GM18508 (cell line): ENCODE measurements around the gene TNFRSF19.

ENCODE experiments used
- ATAC-seq: cut with Tn5 transposase; IDR thresholded peaks from one replicate; pipeline ENCODE4 v1.9.1; 2021; ENCODE audit warnings: moderate number of reproducible peaks; ENCODE audit not compliant: insufficient read depth, unreplicated experiment

Gene TNFRSF19

DNA sequence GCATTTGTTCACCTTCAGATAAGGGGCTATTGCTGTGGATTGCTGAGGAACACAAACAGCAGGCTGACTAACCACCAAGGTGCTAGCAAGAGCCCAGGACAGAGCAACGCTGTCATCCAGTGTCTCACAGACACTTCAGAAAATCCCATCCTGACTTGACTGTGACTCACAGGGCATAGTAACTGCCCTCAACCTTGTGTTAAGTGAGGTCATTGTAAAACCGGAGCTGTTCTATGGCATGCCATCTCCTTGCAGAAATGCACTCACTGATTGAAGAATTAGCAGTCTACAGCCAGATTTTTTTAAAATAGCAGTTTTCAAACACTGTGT lies 51.1 kb downstream of the TNFRSF19 start:
- peak; percentile 55 for ATAC-seq

DNA sequence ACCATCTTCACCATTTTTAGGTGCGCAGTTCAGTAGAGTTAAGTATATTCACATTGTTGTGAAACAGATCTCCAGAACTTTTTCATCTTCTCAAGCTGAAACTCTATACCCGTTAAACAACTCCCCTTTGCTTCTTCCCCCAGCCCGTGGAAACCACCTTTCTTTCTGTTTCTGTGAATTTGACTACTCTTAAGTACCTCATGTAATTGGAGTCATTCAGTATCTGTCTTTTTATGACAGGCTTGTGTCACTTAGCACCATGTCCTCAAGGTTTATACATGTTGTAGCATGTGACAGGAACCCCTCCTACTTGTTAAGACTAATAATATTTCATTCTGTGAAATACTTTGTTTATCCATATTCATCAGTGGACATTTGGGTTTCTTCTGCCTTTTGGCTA lies 52.8 kb downstream of the TNFRSF19 start:
- no peak for ATAC-seq

DNA sequence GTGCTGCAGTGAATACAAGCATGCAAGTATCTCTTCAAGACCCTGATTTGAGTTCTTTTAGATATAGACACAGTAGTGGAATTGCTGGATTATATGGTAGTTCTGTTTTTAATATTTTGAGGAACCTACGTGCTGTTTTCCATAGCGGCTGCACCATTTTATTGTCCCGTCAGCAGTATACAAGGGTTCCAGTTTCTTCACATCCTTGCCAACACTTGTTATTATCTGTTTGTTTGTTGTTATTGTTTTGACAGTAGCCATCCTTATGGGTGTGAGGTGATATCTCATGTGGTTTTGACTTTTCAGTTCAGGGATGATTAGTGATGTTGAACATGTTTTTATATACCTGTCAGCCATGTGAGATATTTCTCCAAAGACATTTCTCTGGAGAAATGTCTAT lies 53.2 kb downstream of the TNFRSF19 start:
- ATAC-seq: no peak

DNA sequence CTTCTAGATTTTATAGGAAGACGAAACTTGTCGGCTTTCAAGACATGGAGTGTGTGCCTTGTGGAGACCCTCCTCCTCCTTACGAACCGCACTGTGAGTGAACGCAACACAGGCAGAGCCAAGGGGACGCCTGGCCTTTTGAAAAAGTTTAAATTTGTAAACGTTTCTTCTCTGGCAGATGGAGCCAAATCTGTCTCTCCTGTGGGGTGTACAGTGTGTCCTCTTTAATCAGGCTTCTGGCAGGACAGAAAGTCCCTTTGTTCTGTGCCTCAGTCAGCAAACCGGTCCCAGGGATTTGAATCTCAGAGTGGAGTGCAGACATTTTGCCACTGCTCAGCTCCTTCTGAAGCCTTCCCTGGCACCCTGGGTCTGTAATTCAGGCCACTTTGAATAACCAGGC lies 56.5 kb downstream of the TNFRSF19 start:
- no peak for ATAC-seq

DNA sequence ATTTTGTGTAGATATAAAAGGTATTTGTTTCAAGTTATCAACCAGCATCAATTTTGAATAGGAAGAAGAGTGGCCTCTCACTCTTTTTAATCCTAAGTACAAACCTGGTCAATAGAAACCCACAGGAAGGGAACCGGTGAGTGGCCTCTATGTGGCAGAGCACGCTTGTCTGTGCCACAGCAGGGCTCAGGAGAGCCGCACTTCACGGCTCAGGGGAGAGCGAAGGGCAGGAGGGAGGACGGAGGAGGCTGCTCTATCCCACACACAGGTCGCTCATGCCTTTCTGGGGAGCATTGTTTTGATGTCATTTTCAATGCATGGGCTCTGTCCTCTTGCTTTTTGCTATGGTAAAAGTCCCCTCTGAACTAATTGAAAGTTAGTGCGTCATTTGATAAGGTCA lies 57.2 kb downstream of the TNFRSF19 start:
- ATAC-seq: no peak

DNA sequence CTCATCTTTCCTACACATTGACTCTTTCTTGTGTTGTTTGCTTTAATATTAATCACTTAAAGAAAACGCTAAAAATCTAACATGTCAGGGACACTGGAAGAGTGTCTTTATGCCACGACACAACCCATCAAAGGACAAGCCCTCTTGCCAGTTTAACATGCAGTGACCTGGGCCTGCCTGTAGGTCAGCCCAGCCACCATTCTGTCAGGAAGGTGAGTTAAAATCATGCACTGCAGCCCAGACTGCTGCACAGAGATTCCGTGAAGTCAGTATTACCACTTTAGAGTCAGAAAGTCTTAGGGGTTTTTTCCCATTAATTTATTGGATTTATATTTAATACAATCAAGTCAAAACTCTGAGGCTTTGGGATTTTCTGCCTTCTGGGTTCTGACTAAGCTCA lies 58.0 kb downstream of the TNFRSF19 start:
- ATAC-seq: no peak

DNA sequence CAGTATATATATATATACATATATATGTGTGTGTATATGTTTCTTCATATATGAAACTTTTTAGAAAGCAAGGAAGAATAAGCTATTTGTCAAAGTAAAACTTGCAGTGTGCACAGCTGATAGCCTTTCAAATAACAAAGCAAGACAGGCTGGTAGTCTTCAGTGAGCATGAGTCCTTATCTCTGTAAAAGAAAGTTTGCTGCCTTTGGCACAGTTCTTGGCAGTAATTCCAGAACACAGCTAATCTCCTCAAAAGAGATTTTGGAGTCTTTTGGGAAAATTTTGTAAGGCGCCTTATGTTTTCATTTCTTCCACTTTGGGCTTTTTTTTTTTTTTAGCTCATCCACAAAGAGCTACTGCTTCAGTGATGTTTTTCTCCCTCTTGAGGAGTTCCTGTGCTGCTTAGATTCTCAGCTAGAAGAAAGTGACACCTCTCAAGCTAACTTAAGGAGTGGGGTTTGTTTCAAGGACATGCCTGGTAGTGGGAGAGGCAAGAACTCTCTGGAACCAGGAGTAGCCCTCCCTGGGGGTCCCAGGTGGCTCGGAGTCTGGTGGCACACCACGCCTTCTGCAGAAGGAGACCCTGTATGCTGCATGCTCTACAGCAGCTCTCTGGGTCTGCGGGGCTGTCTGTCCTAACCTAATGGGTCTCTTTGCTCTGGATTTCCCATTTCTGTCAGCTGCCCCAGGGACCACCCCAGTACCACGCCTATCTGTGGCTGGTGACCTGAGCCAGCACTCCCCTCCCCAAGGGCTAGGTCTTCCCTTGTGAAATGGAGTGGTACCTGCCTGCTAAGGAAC lies 58.8 kb downstream of the TNFRSF19 start:
- no peak for ATAC-seq

DNA sequence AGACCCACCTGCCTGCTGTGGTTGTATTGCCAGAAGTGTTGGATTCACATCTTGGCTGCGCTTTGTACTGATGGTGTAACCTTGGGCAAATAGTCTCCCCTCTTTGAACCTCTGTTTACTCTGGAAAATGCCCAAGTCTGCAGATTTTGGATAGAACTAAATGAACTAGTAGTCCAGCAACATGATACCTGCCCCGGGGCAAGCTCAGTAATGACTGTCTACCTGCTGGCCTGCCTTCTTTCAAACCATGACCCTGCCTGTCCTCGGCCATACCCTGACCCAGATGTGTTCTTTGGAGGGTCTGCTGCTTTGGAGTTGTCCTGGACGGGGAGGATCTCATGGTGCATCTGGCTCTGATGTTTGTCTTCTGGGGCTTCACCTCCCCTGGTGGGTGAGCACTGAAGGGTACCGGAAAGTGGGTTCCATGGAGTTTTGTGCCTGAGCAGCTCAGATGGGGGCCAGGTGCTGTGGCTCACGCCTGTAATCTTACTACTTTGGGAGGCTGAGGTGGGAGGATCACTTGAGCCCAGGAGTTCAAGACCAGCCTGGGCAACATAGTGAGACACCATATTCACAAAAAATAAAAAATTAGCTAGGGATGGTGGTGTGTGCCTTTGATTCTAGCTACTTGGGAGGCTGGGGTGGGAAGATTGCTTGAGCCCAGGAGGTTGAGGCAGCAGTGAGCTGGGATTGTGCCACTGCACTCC lies 59.5 kb downstream of the TNFRSF19 start:
- ATAC-seq: no peak

DNA sequence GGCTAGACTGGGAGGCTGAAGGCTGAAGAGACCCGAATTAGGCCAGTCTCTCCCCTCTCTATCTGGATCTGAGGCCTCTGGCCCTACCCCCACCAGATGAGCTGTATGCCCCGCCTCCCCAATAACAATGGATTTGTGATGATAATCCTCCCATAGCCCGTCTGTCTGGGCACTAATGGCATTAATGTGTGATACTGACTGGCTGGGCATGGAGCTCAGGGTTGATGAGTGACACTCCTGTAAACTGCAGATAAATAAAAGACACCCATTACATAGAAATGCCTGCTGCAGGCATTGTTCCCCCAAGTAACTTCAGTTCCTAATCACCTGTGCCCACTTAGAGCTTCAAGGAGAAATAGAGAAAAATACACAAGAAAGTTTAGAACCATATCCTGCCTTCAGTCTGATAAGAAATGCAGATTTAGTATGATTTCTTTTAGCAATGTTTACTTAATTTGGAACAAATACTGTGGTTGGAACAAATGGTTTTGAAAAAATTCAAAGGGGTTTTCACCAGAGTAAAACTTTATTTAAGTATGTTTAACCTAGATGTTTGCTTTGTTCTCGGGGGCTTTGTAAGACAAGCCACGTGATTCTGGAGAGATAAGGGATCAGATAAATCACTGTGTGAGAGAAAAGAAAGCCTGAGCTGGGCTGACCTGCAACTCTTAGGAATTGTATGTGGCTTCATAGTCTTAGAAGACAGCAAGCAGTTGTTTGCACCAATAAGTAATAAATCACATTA lies 60.3 kb downstream of the TNFRSF19 start:
- ATAC-seq: no peak

DNA sequence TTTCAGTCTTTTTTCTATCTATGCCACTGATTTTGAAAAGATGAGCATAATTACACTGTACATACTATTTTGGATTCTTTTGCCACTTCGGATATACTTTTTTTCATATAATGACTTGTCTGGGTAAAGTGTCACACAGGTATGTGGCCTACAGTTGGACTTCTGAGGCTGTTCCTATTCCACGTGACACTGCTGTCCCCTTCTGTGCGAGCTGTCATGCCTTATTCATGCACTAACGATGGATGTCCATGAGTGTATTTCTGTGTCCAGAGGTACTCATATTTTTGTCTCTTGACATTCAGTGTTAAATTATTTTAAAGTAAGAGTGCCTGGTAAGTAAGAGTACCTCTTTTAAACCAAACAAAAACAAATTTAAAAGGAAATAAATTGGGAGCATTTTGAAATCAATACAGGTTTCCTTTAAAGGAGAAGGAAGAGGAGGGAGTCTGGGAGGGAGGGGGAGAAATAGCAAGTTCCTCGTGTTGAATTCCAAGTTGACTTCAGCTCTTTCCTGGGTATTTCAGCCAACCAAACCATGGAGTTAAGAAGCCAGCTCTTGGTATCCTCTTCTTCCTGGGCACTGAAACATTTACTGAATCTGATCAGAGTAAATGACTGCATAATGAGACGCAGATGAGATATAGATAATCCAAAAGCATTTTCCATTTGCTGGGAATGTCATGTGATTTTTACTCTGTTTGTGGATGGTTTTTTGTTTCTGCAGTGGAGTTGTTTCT lies 61.3 kb downstream of the TNFRSF19 start:
- no peak for ATAC-seq

DNA sequence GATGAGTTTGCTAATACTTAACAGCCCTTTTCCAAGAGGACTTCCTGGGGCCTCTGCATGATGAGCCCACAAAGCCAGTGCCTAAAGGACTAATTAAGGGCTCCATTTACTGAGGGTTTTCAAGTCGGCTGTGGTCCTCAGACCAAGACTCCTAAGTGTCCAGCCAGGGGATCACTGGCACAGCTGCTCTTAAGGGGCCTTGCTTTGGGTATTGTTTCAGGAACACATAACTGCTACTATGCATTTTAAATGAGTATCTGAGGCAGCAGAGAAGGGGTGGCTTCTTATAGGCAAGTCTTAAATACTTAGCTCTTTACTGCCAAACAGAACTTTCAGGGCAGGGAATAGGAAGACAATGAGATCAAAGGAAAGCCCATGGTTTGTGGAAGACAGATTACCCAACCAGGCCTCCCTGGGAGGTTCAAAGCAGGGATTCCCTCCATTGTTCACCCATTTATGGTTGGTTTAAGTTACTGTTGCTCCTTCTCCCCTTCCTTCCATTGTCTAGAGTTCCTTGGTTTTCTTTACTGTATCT lies 61.9 kb downstream of the TNFRSF19 start:
- ATAC-seq: no peak

DNA sequence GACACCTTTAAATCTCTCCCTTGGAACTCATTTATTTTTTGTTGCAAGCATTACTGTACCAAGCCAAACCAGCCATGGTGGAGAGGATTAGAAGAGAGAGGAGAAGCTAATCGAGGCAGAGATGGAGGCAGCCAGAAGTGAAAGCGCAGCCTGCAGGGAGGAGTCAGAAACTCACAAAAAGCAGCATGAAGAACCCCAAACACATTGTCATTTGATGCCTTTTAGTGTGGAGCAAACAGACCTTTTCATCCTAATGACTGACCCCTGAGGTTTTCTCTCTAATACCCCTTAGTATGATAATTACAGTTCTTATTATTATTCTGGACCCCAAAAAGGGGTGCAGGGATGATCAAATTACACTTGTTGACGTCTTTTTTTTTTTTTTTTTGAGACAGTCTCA lies 62.5 kb downstream of the TNFRSF19 start:
- ATAC-seq: no peak

DNA sequence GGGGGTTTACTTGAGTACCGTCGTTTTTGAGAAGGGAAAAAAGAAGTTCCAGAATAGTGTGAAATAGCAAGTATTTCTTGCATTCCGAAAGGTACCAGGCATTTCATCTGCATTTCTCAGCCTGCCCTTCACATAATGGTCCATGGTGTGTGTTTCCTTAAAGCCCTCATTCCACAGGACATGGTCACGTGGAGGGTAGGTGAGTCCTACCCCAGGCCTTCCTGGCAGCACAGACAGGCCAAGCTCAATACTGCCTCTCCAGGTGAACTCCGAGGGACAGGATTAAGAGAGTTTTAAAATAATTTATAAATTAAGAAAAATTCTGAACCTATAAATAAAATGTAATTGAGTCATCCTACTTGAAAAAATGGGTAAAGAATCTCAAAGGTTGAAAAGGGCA lies 64.7 kb downstream of the TNFRSF19 start:
- ATAC-seq: no peak

DNA sequence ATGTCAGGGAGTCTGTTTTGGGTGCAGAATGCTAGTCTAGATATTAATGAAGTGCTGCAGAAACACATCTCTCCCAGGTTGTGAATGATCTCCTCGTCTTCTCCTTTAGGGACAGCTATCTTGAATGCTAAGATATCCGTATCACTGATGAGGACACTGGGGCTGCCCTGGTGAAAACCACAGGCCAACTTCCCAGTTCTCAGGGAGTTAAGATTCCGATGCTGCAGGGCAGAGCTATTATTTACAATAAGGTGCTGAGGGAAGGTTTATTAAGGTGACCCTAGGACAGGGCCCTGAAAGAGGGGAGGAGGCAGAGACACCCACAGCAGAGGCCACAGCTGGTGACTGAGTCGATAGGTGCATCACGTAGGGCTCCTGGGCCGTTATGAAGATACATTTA lies 66.1 kb downstream of the TNFRSF19 start:
- no peak for ATAC-seq

DNA sequence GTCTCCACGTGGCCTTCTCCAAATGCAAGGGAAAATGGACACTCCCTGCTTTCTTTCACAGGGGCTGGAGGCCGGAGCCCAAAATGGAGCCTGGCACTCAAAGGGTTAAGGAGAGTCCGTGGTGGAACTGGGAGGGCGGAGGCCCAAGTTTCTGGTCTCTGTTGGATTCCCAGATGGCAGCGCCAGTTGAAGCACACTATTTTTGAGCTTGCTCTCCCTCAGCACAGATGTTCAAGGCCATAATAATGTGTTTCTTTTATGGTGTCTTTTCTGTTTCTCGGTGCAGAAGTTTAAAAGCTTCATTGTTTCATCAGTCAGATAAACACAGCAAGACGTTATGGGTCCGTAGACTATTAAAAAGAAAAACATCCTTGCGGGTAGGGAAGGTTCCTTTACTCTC lies 67.6 kb downstream of the TNFRSF19 start:
- no peak for ATAC-seq

DNA sequence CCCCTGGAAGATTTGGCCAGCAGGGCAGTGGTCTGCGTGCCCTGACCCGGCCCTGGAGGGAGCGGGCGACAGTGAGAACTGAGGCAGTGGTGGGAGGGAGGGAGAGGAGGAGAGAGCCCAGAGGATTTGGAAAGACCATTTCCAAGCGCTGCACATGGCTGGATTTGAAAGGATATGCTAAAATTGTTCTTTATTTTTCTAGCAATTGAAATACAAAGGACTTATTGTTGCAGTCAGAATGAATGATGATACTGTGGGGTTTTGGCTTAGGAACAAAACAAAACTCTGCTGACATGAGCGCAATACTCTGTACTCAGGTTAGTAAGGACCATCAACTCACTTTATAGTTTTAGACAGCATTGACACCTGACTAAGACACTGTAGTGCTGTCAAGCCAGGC lies 69.5 kb downstream of the TNFRSF19 start:
- ATAC-seq: no peak

DNA sequence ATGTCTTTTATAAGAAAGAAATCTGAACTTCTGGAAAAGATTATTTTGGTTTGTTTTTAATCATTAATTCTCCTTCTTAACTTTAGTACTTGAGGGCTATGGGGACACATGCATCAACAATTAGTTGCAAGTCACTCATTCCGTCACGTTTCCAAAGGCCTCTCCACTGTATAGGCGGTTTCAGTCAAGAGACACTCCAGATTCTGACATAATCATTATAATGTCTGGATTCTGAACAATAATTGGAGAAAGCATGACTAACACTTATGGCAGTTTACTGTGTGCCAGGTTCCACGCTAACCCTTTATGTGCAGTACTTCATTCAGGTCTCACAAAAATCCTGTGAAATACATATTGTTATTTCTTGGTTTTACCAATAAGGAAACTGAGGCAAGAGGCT lies 71.9 kb downstream of the TNFRSF19 start:
- ATAC-seq: no peak

DNA sequence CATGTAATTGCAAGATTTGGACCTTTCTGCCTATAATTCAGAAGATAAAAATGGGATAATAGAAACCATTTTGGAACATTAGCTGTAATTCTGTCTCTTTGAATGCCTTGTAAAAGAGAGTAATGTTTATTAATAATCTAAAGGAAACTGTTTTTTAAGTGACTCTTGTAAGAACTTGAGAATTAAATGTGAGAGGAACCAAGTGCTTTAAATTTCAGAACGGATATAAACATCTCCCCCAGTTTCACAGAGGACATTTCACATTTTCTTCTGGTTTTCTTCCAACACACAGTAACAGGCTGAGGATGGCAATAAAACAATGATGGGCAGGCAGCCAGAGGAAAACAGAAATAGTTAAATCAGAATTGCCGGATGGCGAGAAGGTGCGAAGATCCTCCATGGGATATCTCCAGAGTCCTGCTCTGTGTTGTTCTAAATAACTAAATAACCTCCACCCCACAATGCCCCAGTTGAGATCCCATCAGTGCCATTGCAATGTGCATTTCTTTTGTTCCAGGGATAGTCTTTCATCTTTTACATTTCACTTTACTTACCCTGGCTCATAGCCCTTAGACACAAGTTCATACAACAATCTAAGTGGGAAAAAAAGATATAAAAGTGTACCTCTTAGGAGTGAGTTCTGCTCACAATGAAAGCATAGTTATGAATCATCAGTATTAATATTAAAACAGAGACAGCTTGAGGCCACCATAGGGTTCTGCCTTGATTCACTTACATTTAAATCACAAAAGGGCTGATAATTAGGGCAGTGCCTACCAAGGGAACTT lies 73.3 kb downstream of the TNFRSF19 start:
- no peak for ATAC-seq

DNA sequence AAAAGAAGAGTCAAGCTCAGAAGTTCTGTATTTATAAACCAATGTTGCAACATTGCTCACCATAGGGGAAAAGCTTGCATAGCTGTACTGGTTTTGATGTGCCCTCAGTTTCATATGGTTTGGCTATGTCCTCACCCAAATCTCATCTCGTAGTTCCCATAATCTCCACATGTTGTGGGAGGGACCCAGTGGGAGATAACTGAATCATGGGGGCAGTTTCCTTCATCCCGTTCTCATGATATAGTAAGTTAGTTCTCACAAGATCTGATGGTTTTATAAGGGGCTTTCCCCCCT lies 73.9 kb downstream of the TNFRSF19 start:
- no peak for ATAC-seq

DNA sequence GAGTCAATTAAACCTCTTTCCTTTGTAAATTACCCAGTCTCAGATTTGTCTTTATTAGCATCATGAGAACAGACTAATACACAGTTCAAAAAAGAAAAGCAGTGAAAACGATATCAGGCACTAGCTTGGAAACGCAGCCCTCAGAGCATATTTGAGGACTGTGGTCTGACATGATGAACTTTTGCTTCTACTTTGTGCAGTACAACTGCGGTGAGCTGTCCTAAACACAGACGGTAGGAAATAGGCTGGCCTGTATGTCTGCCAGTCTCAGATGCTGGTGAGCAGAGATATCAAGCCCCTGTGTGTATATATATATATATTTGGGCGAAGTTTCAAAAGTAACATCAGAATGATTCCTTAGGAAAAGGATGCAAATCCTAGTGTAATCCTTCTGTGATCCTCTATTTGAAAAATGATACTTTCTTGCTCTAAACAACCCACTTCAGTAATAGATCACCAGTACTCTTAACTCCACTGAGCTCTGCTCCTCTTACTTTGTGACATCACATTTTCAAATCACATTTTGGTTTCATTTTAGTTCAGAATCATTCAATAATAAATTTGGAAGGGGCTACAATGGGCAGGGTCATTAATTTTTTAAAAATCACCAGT lies 74.4 kb downstream of the TNFRSF19 start:
- no peak for ATAC-seq
